GM12874 (cell line): ENCODE data around the gene ADCY3.

Source experiments
- CTCF ChIP-seq: IDR thresholded peaks from 2 replicates; pipeline ENCODE4 v1.5.1; 2011; ENCODE audit warnings: low read depth, mild to moderate bottlenecking, control low read depth, low read length, moderate library complexity; ENCODE audit not compliant: insufficient read depth

ADCY3 gene

GRCh38 chr2:24832521-24832920 lies 87.5 kb downstream of the ADCY3 start:
- TF ChIP-seq CTCF: no peak

- no peak for TF ChIP-seq CTCF
These were observed 88.0 kb downstream of the ADCY3 start for GRCh38 chr2:24832073-24832461.

- TF ChIP-seq CTCF: no peak
These were observed 88.6 kb downstream of the ADCY3 start for GRCh38 chr2:24831221-24832072.

- TF ChIP-seq CTCF: no peak
These were observed 89.3 kb downstream of the ADCY3 start for GRCh38 chr2:24830786-24831185.

GRCh38 chr2:24830351-24830750 lies 89.7 kb downstream of the ADCY3 start:
- no peak for TF ChIP-seq CTCF

- TF ChIP-seq CTCF: no peak
These were observed 91.6 kb downstream of the ADCY3 start for GRCh38 chr2:24828238-24828996.
